ENCODE measurements around the gene RASGRF1. TPM values are rescaled to one million over a fixed set of nuclear protein-coding genes. Genes with fewer than 3 reads are reported as not detected.

The RASGRF1 gene
- total and polyA plus RNA-seq, 2 experiments from 2014 or later: 0.06 TPM; not detected in 1

GRCh38 chr15:78981532-78982313, 108.9 kb downstream of the RASGRF1 start:
- no peak overlapping the region for H3K27ac ChIP-seq

GRCh38 chr15:78979456-78980320, 110.9 kb downstream of the RASGRF1 start:
- Histone ChIP-seq H3K36me3 (no peaks in the 10 kb centered on the region), H3K27ac (no peak overlapping the region), H3K4me1 (ENCODE audit: low read depth) (no peaks in the 10 kb centered on the region), H3K4me3 (no peak overlapping the region), H3K9me3 (ENCODE audit: low read depth) (no peaks in the 10 kb centered on the region), H3K27me3 (no peaks in the 10 kb centered on the region)
- peak; percentile 81 for TF ChIP-seq CTCF (IDR thresholded peaks at IDR 0.05; ENCODE audit: low read depth, low read length)
- peak; percentile 76 to 88 for DNase-seq (ENCODE audit: low read depth in 1 of 2, low spot score in 1 of 2)

More at GRCh38 chr15:78981532-78982313, 108.9 kb downstream of the RASGRF1 start:
- no peak for DNase-seq (ENCODE audit: low read depth in 1 of 2, low spot score in 1 of 2)
- Histone ChIP-seq H3K4me3 (no peak overlapping the region), H3K4me1 (ENCODE audit: low read depth) (no peaks in the 10 kb centered on the region), H3K9me3 (ENCODE audit: low read depth) (no peaks in the 10 kb centered on the region), H3K27me3 (no peaks in the 10 kb centered on the region), H3K36me3 (no peaks in the 10 kb centered on the region)
- no peak for TF ChIP-seq CTCF (IDR thresholded peaks at IDR 0.05; ENCODE audit: low read depth, low read length)

- Histone ChIP-seq H3K36me3 (no peaks in the 10 kb centered on the region), H3K4me3 (no peak overlapping the region), H3K4me1 (ENCODE audit: low read depth) (no peaks in the 10 kb centered on the region), H3K9me3 (ENCODE audit: low read depth) (no peaks in the 10 kb centered on the region), H3K27me3 (no peaks in the 10 kb centered on the region), H3K27ac (no peak overlapping the region)
- TF ChIP-seq CTCF (IDR thresholded peaks at IDR 0.05; ENCODE audit: low read depth, low read length): no peak
- no peak for DNase-seq (ENCODE audit: low read depth in 1 of 2, low spot score in 1 of 2)
Observed at GRCh38 chr15:78978601-78979179, 111.9 kb downstream of the RASGRF1 start.

- Histone ChIP-seq H3K36me3 (no peaks in the 10 kb centered on the region), H3K27ac (no peak overlapping the region), H3K4me3 (no peak overlapping the region), H3K27me3 (no peaks in the 10 kb centered on the region), H3K9me3 (ENCODE audit: low read depth) (no peaks in the 10 kb centered on the region), H3K4me1 (ENCODE audit: low read depth) (no peaks in the 10 kb centered on the region)
- no peak for TF ChIP-seq CTCF (IDR thresholded peaks at IDR 0.05; ENCODE audit: low read depth, low read length)
- no peak for DNase-seq (ENCODE audit: low read depth in 1 of 2, low spot score in 1 of 2)
Observed at GRCh38 chr15:78977591-78978347, 112.8 kb downstream of the RASGRF1 start.

- no peak overlapping the region for H3K27ac ChIP-seq
- no peaks in the 10 kb centered on the region for H3K9me3 ChIP-seq (ENCODE audit: low read depth)
- H3K36me3 ChIP-seq: no peaks in the 10 kb centered on the region
- no peak for DNase-seq (ENCODE audit: low read depth in 1 of 2, low spot score in 1 of 2)
- no peaks in the 10 kb centered on the region for H3K27me3 ChIP-seq
- H3K4me3 ChIP-seq: no peak overlapping the region
- TF ChIP-seq CTCF (IDR thresholded peaks at IDR 0.05; ENCODE audit: low read depth, low read length): no peak
- no peaks in the 10 kb centered on the region for H3K4me1 ChIP-seq (ENCODE audit: low read depth)
Observed at GRCh38 chr15:78977091-78977571, 113.4 kb downstream of the RASGRF1 start.
